ENCODE measurements around the gene KRT28. TPM values are rescaled to one million over a fixed set of nuclear protein-coding genes. Genes with fewer than 3 reads are reported as not detected.

Gene KRT28
- polyA plus RNA-seq, 1 donor (not counting 4 experiments of a cell fraction or from before 2014, with no cell fraction given): not detected

- H3K79me2 ChIP-seq (ENCODE audit: control insufficient read depth, insufficient read depth, low read length): no peaks in the 10 kb centered on the region
- FAIRE-seq (no peak), DNase-seq (ENCODE audit: low read depth, low spot score) (no peak)
- no peaks in the 10 kb centered on the region for H3K9me1 ChIP-seq (ENCODE audit: control insufficient read depth, extremely low read depth, insufficient read depth, low read length)
- H3K4me1 ChIP-seq (ENCODE audit: control insufficient read depth, extremely low read depth, insufficient read depth, low read length): no peaks in the 10 kb centered on the region
- H3K27ac ChIP-seq (ENCODE audit: control insufficient read depth, insufficient read depth, low read length): no peak overlapping the region
- H2AFZ ChIP-seq (ENCODE audit: control insufficient read depth, low read length): no peak overlapping the region
- no peak overlapping the region for H3K9ac ChIP-seq (ENCODE audit: control insufficient read depth, extremely low read depth, insufficient read depth, low read length)
- no peaks in the 10 kb centered on the region for H3K9me3 ChIP-seq (ENCODE audit: control insufficient read depth, low read depth, low read length)
- H3K4me2 ChIP-seq (ENCODE audit: control insufficient read depth, extremely low read depth, insufficient read depth, low read depth, low read length): no peak overlapping the region
- H3K36me3 ChIP-seq (ENCODE audit: control insufficient read depth in 2 of 2, extremely low read depth in 1 of 2, insufficient read depth in 2 of 2, low read length in 2 of 2): no peaks in the 10 kb centered on the region
- dilution Hi-C loops (cut with MboI; ENCODE audit: extremely low pct_ligation_motif_present, low sequenced_read_pairs): no loop called here
- H4K20me1 ChIP-seq (ENCODE audit: control insufficient read depth, extremely low read depth, insufficient read depth, low read length): no peaks in the 10 kb centered on the region
- no peak overlapping the region for H3K4me3 ChIP-seq (ENCODE audit: control insufficient read depth in 2 of 3, extremely low read depth in 1 of 3, insufficient read depth in 2 of 3, low read depth in 1 of 3, low read length in 3 of 3)
- TF ChIP-seq EZH2 (IDR thresholded peaks at IDR 0.05; ENCODE audit: low read length): no peak
- TF ChIP-seq CTCF (optimal IDR thresholded peaks at IDR 0.05 in 1 of 3, IDR thresholded peaks at IDR 0.05 in 1 of 3, conservative IDR thresholded peaks at IDR 0.05 in 1 of 3; ENCODE audit: extremely low read depth in 1 of 3, insufficient read depth in 2 of 3, low read length in 3 of 3): no peak
- peaks cover 23% of the 10 kb centered on the region for H3K27me3 ChIP-seq (ENCODE audit: control insufficient read depth, extremely low read depth, insufficient read depth, low read length)
Measured at GRCh38 chr17:40793832-40794231, 5.9 kb downstream of the KRT28 start.

GRCh38 chr17:40791787-40792436 is 7.8 kb downstream of the KRT28 start:
- FAIRE-seq: peak; percentile 67
- DNase-seq (ENCODE audit: low read depth, low spot score): no peak
- no peak overlapping the region for H3K4me3 ChIP-seq (ENCODE audit: control insufficient read depth in 2 of 3, extremely low read depth in 1 of 3, insufficient read depth in 2 of 3, low read depth in 1 of 3, low read length in 3 of 3)
- dilution Hi-C loops (cut with MboI; ENCODE audit: extremely low pct_ligation_motif_present, low sequenced_read_pairs): no loop called here
- H3K27ac ChIP-seq (ENCODE audit: control insufficient read depth, insufficient read depth, low read length): no peak overlapping the region
- no peaks in the 10 kb centered on the region for H3K9me1 ChIP-seq (ENCODE audit: control insufficient read depth, extremely low read depth, insufficient read depth, low read length)
- H3K27me3 ChIP-seq (ENCODE audit: control insufficient read depth, extremely low read depth, insufficient read depth, low read length): peaks cover 21% of the 10 kb centered on the region
- H3K36me3 ChIP-seq (ENCODE audit: control insufficient read depth in 2 of 2, extremely low read depth in 1 of 2, insufficient read depth in 2 of 2, low read length in 2 of 2): no peaks in the 10 kb centered on the region
- H3K9me3 ChIP-seq (ENCODE audit: control insufficient read depth, low read depth, low read length): no peaks in the 10 kb centered on the region
- no peak overlapping the region for H3K9ac ChIP-seq (ENCODE audit: control insufficient read depth, extremely low read depth, insufficient read depth, low read length)
- no peak overlapping the region for H3K4me2 ChIP-seq (ENCODE audit: control insufficient read depth, extremely low read depth, insufficient read depth, low read depth, low read length)
- no peaks in the 10 kb centered on the region for H3K4me1 ChIP-seq (ENCODE audit: control insufficient read depth, extremely low read depth, insufficient read depth, low read length)
- H3K79me2 ChIP-seq (ENCODE audit: control insufficient read depth, insufficient read depth, low read length): no peaks in the 10 kb centered on the region
- no peak overlapping the region for H2AFZ ChIP-seq (ENCODE audit: control insufficient read depth, low read length)
- H4K20me1 ChIP-seq (ENCODE audit: control insufficient read depth, extremely low read depth, insufficient read depth, low read length): no peaks in the 10 kb centered on the region
- TF ChIP-seq CTCF (optimal IDR thresholded peaks at IDR 0.05 in 1 of 3, IDR thresholded peaks at IDR 0.05 in 1 of 3, conservative IDR thresholded peaks at IDR 0.05 in 1 of 3; ENCODE audit: extremely low read depth in 1 of 3, insufficient read depth in 2 of 3, low read length in 3 of 3) (peak in 2 of 3 experiments; percentile 55 to 66), EZH2 (IDR thresholded peaks at IDR 0.05; ENCODE audit: low read length) (no peak)

All from keratinocyte (primary cell).